Superior temporal gyrus (tissue), 1 donor: ENCODE data around the gene TMC6.
"Not testable (repeated sequence)": the region's sequence is repeated elsewhere in the genome, so short reads cannot be mapped to it uniquely, and the experiment has no call there.

Experiments used
- DNase-seq: peaks from one replicate; pipeline ENCODE4 v3.0.0-alpha.2; 2016; ENCODE audit errors: extremely low spot score

The TMC6 gene

GRCh38 chr17:78124081-78124835 lies 4.3 kb downstream of the TMC6 start:
- no peak for DNase-seq

- DNase-seq, result no peak
Measured at GRCh38 chr17:78123258-78123929, 5.2 kb downstream of the TMC6 start.

DNA sequence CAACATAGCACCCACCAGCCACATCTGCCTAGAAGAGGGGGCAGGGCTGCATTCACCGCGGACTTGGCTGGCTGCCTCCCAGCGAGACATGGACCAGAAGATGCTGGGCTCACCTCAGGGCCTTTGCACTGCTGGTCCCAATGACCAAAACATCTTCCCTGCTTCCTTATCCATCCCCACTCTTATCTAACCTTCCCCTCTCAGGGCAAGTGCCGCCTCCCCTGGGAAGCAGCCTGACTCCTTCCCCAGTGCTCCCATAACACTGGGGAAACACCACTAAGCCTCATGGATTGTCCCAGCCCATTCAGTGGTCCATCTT lies 5.7 kb downstream of the TMC6 start:
- DNase-seq, result no peak

- DNase-seq, result no peak
Measured at GRCh38 chr17:78122216-78122930, 6.2 kb downstream of the TMC6 start.

GRCh38 chr17:78121801-78122215 lies 6.7 kb downstream of the TMC6 start:
- DNase-seq, result no peak

DNA sequence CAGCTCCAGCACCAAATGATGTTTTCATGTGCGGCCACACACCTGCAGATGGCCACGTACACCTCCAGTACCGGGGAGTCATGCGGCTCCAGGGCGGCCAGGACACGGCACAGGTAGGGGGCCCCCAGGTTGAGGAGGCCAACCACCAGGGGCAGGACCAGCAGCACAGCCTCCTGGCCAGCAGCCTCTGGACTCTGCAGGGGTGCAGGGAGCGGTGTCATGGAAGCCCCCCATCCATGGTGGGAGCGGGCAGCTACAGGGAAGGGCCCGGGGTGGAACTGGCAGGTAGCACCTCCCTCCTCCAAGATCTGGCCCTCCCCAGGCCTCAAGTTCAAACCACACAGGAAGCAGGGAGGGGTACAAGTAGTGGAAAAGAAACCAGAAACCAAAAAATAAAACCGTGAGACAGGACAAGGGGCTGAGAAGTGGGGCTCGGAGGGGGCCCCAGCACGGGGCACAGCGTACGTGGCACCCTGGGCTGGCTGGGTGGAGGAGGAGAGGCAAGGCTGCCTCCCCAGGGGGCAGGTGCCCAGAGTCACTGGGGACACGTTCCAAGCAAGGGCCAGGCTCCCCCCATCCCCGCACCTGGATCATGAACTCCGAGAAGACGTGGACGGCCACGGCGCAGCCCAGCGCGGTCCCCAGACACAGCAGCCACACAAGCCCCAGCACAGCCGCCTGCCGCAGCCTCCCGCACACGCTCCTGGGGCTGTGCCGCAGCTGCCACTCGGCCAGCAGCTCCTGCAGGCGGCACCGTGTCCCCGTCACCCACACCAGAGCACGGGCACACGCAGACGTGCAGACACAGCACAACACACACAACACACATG lies 7.4 kb downstream of the TMC6 start:
- no peak for DNase-seq

DNA sequence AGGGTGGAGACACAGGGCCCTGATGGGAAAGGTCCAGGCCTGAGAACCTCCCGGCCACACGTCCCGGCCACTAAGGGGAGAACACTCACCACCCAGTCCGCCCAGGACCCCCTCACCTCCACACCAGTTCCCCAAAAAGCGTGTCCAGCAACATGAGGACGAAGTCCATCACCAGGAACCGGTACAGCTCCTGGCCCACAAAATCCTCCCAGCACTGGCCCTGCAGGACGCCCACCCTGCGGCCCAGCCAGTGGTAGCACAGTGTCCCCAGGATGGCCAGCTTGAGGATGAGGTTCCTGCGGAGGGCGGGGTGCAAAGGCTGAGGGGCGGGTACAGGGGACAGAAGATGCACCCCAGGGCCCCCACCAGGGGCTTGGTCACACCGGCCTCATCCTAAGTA lies 8.0 kb downstream of the TMC6 start:
- DNase-seq, result no peak

DNA sequence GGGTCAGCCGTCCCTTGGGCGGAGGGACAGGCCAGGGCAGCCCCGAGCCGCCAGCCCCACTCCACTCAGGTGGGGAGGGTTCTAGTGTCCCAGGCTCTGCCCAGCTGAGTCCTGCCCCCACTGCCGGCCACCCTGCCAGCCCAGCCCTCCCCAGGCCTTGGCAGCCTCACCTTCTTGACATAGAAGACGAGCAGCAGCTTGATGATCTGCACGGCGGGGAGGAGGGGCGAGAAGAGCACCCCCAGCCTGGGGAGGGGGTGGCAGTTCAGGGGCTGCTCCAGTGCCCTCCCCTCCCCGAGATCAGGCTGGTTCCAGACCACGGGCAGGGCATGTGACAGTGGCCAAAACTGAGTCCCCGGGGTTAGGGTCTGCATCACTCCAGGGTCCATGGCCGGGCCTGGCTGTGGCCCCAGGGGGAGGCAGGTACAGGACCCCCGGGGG lies 9.7 kb downstream of the TMC6 start:
- no peak for DNase-seq

GRCh38 chr17:78117027-78117981 lies 11.3 kb downstream of the TMC6 start:
- DNase-seq, result no peak

- DNase-seq, result no peak
Measured at GRCh38 chr17:78116411-78116810, 12.1 kb downstream of the TMC6 start.

DNA sequence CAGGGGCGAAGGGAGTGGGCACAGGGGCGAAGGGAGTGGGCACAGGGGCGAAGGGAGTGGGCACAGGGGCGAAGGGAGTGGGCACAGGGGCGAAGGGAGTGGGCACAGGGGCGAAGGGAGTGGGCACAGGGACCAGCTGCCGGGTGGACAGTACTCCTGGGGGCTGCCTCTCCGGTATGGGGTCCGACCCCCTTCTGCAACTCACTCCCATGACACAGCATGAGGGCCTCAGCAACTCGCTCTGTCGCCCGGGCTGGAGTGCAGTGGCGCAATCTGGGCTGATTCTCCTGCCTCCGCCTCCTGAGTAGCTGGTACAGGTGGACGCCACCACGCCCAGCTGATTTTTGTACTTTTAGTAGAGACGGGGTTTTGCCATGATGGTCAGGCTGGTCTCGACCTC lies 12.8 kb downstream of the TMC6 start:
- DNase-seq, result not testable (repeated sequence)

GRCh38 chr17:78114831-78115723 lies 13.5 kb downstream of the TMC6 start:
- peak; percentile 95 for DNase-seq

GRCh38 chr17:78113804-78114785 lies 14.5 kb downstream of the TMC6 start:
- no peak for DNase-seq

DNA sequence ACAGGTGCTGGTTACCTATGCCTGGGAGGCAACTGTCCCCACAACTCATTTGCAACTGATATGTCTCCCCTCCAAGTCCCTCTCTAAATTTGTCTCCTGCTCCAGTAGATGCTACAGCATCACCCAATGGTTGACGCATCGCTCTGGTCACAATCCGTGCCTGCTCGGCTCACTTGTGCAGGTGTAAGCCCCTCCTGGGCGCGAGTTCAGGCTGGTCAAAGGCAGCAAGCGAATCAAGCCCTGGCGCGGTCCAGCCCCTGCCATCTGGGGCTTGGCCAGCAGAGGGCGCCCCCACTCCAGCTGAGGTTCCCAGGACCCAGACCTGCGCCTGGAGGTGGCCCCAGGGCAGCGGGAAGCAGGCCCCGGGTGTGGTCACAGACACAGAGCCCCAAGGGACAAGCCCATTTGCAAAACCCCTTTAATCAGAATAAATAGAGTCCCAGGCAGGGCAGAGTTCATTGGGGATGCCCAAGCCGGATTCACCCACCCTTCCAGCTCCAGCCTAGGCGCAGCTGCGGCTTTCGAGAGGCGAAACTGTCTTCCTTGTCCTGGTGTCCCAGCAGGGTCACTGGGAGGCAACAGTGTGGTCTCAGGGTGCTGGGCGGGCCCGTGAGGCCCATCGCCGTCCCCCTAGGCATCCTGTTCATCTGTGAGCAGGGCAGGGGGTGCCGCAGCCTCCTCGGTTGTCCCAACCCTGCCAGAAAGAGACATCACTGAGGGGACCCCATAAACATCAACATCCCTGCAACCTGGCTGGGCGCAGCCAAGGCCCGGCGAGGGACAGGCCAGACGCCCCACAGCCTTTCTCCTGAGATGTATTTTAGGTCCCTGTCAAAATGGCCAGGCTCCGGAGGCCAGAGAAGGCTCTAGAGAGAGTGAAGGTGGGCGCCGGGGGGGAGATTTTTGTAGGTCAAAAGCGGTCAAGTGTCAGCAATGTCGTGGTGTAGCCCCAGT lies 15.8 kb downstream of the TMC6 start:
- DNase-seq, result peak; percentile 82

DNA sequence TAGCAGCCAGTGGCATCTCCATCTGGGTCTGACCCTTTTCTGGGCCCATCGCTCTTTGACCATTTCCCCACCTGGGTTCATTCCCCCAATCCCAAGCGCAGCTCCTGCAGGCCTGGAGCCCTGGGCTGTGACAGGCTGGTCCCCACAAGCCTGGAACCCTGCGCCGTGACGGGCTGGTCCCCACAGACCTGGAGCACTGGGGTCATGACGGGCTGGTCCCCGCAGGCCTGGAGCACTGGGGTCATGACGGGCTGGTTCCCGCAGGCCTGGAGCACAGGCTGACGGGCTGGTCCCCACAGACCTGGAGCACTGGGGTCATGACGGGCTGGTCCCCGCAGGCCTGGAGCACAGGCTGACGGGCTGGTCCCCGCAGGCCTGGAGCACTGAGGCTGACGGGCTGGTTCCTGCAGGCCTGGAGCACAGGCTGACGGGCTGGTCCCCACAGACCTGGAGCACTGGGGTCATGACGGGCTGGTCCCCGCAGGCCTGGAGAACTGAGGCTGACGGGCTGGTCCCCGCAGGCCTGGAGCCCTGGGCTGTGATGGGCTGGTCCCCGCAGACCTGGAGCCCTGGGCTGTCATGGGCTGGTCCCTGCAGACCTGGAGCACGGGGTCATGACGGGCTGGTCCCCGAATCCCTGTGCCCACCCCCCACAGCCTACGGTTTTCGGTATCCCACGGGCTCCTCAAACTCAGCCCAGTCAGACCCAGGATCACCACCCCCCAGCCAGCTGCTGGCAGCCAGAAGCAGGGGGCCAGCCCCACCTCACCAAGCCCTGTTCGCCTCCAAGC lies 16.6 kb downstream of the TMC6 start:
- no peak for DNase-seq

GRCh38 chr17:78111016-78111726 lies 17.4 kb downstream of the TMC6 start:
- no peak for DNase-seq
